ENCODE data around the gene CLNK. TPM values are rescaled to one million over a fixed set of nuclear protein-coding genes. Genes with fewer than 3 reads are reported as not detected.

CLNK gene
- total and polyA plus RNA-seq, 2 donors (not counting 1 experiment from before 2014, with no cell fraction given), result 0.57 to 0.75 TPM

DNA sequence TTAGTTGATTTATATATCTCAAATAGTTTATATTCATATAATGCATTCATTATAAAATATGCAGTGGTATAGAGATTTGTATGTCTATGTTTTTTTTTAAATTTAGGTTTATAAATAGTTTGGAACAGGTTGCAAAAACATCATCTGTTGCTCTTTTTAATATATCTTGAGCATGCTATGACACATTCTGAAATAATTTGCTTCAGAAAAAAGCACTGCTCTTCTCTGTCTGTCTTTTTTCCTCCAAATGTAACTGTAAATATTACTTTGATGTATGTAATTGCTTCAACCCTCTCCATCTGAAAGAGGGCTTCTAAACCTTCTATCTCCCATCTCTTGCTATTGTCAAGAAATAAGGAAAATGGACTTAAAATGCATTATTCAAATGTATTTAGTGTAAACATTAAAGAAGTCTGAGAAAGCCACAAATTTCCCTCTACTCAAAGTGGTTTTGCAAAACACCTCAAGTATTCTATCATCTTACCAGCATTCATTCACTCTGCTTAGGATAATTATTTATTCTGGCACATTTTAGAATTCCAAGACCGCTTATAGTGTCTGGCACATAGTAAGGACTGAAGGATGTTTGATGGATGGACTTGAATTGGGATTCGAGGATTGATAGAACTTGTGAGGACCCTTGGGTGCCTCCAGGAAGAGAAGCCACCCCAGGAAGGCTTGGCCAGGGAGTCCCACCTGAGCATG is 87.8 kb downstream of the CLNK start:
- Histone ChIP-seq H2AFZ (ENCODE audit: insufficient read depth, low read depth, low read length, poor library complexity, severe bottlenecking) (no peak overlapping the region), H4K20me1 (ENCODE audit: control insufficient read depth, insufficient read depth, low read length, poor library complexity, severe bottlenecking) (no peaks in the 10 kb centered on the region), H3K4me2 (replicated peaks; ENCODE audit: low read depth, low read length, poor library complexity, severe bottlenecking) (no peak overlapping the region), H3K9ac (ENCODE audit: low read length) (no peak overlapping the region), H3K4me1 (ENCODE audit: control insufficient read depth in 2 of 2, insufficient read depth in 2 of 2, low read length in 2 of 2) (peaks cover 0 to 8% of the 10 kb centered on the region in 2 donors), H3K9me3 (ENCODE audit: control extremely low read depth in 1 of 3, control insufficient read depth in 2 of 3, insufficient read depth in 1 of 3, low read length in 2 of 3) (no peaks in the 10 kb centered on the region), H3K27ac (ENCODE audit: low read length in 2 of 2) (no peak overlapping the region), H3K79me2 (ENCODE audit: control insufficient read depth, insufficient read depth, low read length) (no peaks in the 10 kb centered on the region), H3K4me3 (ENCODE audit: control extremely low read depth in 1 of 5, extremely low read depth in 1 of 5, insufficient read depth in 1 of 5, low read depth in 2 of 5, low read length in 4 of 5) (no peak overlapping the region), H3K27me3 (replicated peaks in 1 of 4; ENCODE audit: control extremely low read depth in 1 of 4, control insufficient read depth in 3 of 4, insufficient read depth in 4 of 4, low read length in 3 of 4) (no peaks in the 10 kb centered on the region), H3K36me3 (replicated peaks in 1 of 2; ENCODE audit: control extremely low read depth in 1 of 2, control insufficient read depth in 1 of 2, extremely low read depth in 1 of 2, insufficient read depth in 2 of 2, low read length in 1 of 2) (no peaks in the 10 kb centered on the region)
- Mint-ChIP-seq H3K4me3 (no peak overlapping the region), H3K9me3 (ENCODE audit: insufficient read depth) (no peaks in the 10 kb centered on the region), H3K27me3 (no peaks in the 10 kb centered on the region), H3K4me1 (peaks cover 13% of the 10 kb centered on the region), H3K27ac (no peak overlapping the region)
- intact Hi-C loops (cut with micrococcal nuclease), result no loop called here
- ATAC-seq (ENCODE audit: low read depth), result no peak
- WGBS (ENCODE audit: insufficient coverage), result 93% methylated on average over 1 of the region's 2 CpGs
- no peak for DNase-seq
- POLR2A ChIA-PET, result no interaction called here
- CTCF ChIA-PET, result no interaction called here
- TF ChIP-seq CTCF (IDR thresholded peaks at IDR 0.05), result no peak
- no peak for TF ChIP-seq EZH2 (IDR thresholded peaks at IDR 0.05; ENCODE audit: borderline replicate concordance, insufficient read depth, low read depth, low read length, poor library complexity, severe bottlenecking)

DNA sequence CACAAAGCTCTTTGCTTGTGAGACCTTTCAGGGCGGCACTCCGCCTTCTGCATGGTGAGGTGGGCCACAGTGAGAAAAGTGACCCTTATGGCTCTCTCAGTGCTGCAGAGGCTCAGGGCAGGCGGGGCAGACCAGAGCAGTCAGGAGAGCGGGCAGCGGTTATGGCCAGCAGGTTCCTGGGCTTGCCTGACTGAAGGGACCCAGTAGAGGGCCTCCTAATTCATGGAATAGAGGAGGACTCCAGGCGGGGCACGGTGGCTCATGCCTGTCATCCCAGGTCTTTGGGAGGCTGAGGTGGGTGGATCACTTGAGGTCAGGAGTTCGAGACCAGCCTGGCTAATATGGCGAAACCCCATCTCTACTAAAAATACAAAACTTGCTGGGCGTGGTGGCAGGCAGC is 91.4 kb downstream of the CLNK start:
- CTCF ChIA-PET, result no interaction called here
- WGBS (ENCODE audit: insufficient coverage), result 94% methylated on average over 9 of the region's 10 CpGs

More for the DNA sequence above, 91.4 kb downstream of the CLNK start:
- no peaks in the 10 kb centered on the region for H3K9me3 Mint-ChIP-seq (ENCODE audit: insufficient read depth)
- Histone ChIP-seq H3K36me3 (replicated peaks in 1 of 2; ENCODE audit: control extremely low read depth in 1 of 2, control insufficient read depth in 1 of 2, extremely low read depth in 1 of 2, insufficient read depth in 2 of 2, low read length in 1 of 2) (no peaks in the 10 kb centered on the region), H3K27ac (ENCODE audit: low read length in 2 of 2) (no peak overlapping the region), H3K4me3 (ENCODE audit: control extremely low read depth in 1 of 5, extremely low read depth in 1 of 5, insufficient read depth in 1 of 5, low read depth in 2 of 5, low read length in 4 of 5) (no peak overlapping the region), H3K9me3 (ENCODE audit: control extremely low read depth in 1 of 3, control insufficient read depth in 2 of 3, insufficient read depth in 1 of 3, low read length in 2 of 3) (no peaks in the 10 kb centered on the region), H3K4me1 (ENCODE audit: control insufficient read depth in 2 of 2, insufficient read depth in 2 of 2, low read length in 2 of 2) (peaks cover 0 to 9% of the 10 kb centered on the region in 2 donors), H3K9ac (ENCODE audit: low read length) (no peak overlapping the region), H3K79me2 (ENCODE audit: control insufficient read depth, insufficient read depth, low read length) (no peaks in the 10 kb centered on the region), H3K27me3 (replicated peaks in 1 of 4; ENCODE audit: control extremely low read depth in 1 of 4, control insufficient read depth in 3 of 4, insufficient read depth in 4 of 4, low read length in 3 of 4) (no peaks in the 10 kb centered on the region), H3K4me2 (replicated peaks; ENCODE audit: low read depth, low read length, poor library complexity, severe bottlenecking) (no peak overlapping the region), H2AFZ (ENCODE audit: insufficient read depth, low read depth, low read length, poor library complexity, severe bottlenecking) (no peak overlapping the region), H4K20me1 (ENCODE audit: control insufficient read depth, insufficient read depth, low read length, poor library complexity, severe bottlenecking) (no peaks in the 10 kb centered on the region)
- DNase-seq, result no peak
- no peak overlapping the region for H3K27ac Mint-ChIP-seq
- POLR2A ChIA-PET, result no interaction called here
- no peaks in the 10 kb centered on the region for H3K27me3 Mint-ChIP-seq
- intact Hi-C loops (cut with micrococcal nuclease), result no loop called here
- no peak overlapping the region for H3K4me3 Mint-ChIP-seq
- TF ChIP-seq CTCF (IDR thresholded peaks at IDR 0.05) (no peak), EZH2 (IDR thresholded peaks at IDR 0.05; ENCODE audit: borderline replicate concordance, insufficient read depth, low read depth, low read length, poor library complexity, severe bottlenecking) (no peak)
- H3K4me1 Mint-ChIP-seq, result peaks cover 9% of the 10 kb centered on the region
- ATAC-seq (ENCODE audit: low read depth), result no peak

All from B cell (primary cell).